ENCODE measurements around the gene PHLDB1.
"Not testable (repeated sequence)": the region's sequence is repeated elsewhere in the genome, so short reads cannot be mapped to it uniquely, and the experiment has no call there.

- TF ChIP-seq CTCF, POLR2A (IDR thresholded peaks at IDR 0.05): not testable (repeated sequence)
These were observed 3.7 kb upstream of the PHLDB1 start for GRCh38 chr11:118603709-118604108.
